ENCODE measurements around the gene HDAC4. TPM values are rescaled to one million over a fixed set of nuclear protein-coding genes. Genes with fewer than 3 reads are reported as not detected.

Gene HDAC4
- polyA plus RNA-seq, 1 experiment = 8.9 TPM

GRCh38 chr2:239051891-239052445, 348.9 kb downstream of the HDAC4 start:
- DNase-seq (ENCODE audit: low read depth, low spot score) = no peak
- no peak for TF ChIP-seq CTCF (IDR thresholded peaks at IDR 0.05; ENCODE audit: low read depth, low read length)
- Histone ChIP-seq H3K27me3 (ENCODE audit: control insufficient read depth, insufficient read depth, low read length) (no peaks in the 10 kb centered on the region), H3K9me3 (ENCODE audit: control insufficient read depth, insufficient read depth, low read length) (peaks cover 23% of the 10 kb centered on the region; the same call in 1 of the 2 replicates), H3K27ac (ENCODE audit: low read depth, low read length) (no peak overlapping the region), H3K4me3 (ENCODE audit: low read depth, low read length) (no peak overlapping the region)
- ChIA-PET CTCF (no interaction called here), POLR2A (no interaction called here)

- Histone ChIP-seq H3K27ac (ENCODE audit: low read depth, low read length) (no peak overlapping the region), H3K4me3 (ENCODE audit: low read depth, low read length) (no peak overlapping the region), H3K9me3 (ENCODE audit: control insufficient read depth, insufficient read depth, low read length) (peaks cover 17% of the 10 kb centered on the region; the same call in 1 of the 2 replicates), H3K27me3 (ENCODE audit: control insufficient read depth, insufficient read depth, low read length) (no peaks in the 10 kb centered on the region)
- ChIA-PET POLR2A (no interaction called here), CTCF (no interaction called here)
- TF ChIP-seq CTCF (IDR thresholded peaks at IDR 0.05; ENCODE audit: low read depth, low read length) = no peak
- DNase-seq (ENCODE audit: low read depth, low spot score) = no peak
These were observed 350.6 kb downstream of the HDAC4 start for GRCh38 chr2:239050252-239050649.

GRCh38 chr2:239049421-239050251, 351.2 kb downstream of the HDAC4 start:
- POLR2A ChIA-PET = no interaction called here

GRCh38 chr2:239048736-239049135, 352.1 kb downstream of the HDAC4 start:
- no peak for DNase-seq (ENCODE audit: low read depth, low spot score)
- ChIA-PET POLR2A (no interaction called here), CTCF (no interaction called here)
- no peak overlapping the region for H3K27ac ChIP-seq (ENCODE audit: low read depth, low read length)
- peaks cover 4% of the 10 kb centered on the region for H3K27me3 ChIP-seq (ENCODE audit: control insufficient read depth, insufficient read depth, low read length)
- H3K9me3 ChIP-seq (ENCODE audit: control insufficient read depth, insufficient read depth, low read length) = peaks cover 17% of the 10 kb centered on the region; the same call in 1 of the 2 replicates
- no peak overlapping the region for H3K4me3 ChIP-seq (ENCODE audit: low read depth, low read length)
- TF ChIP-seq CTCF (IDR thresholded peaks at IDR 0.05; ENCODE audit: low read depth, low read length) = no peak

More at GRCh38 chr2:239049421-239050251, 351.2 kb downstream of the HDAC4 start:
- no peak overlapping the region for H3K27ac ChIP-seq (ENCODE audit: low read depth, low read length)
- H3K9me3 ChIP-seq (ENCODE audit: control insufficient read depth, insufficient read depth, low read length) = peaks cover 17% of the 10 kb centered on the region; the same call in 1 of the 2 replicates
- H3K27me3 ChIP-seq (ENCODE audit: control insufficient read depth, insufficient read depth, low read length) = no peaks in the 10 kb centered on the region
- peak; percentile 4 for DNase-seq (ENCODE audit: low read depth, low spot score)
- no peak overlapping the region for H3K4me3 ChIP-seq (ENCODE audit: low read depth, low read length)
- TF ChIP-seq CTCF (IDR thresholded peaks at IDR 0.05; ENCODE audit: low read depth, low read length) = no peak
- CTCF ChIA-PET = no interaction called here

- Histone ChIP-seq H3K9me3 (ENCODE audit: control insufficient read depth, insufficient read depth, low read length) (peaks cover 17% of the 10 kb centered on the region; the same call in 1 of the 2 replicates), H3K4me3 (ENCODE audit: low read depth, low read length) (no peak overlapping the region), H3K27me3 (ENCODE audit: control insufficient read depth, insufficient read depth, low read length) (peaks cover 4% of the 10 kb centered on the region), H3K27ac (ENCODE audit: low read depth, low read length) (no peak overlapping the region)
- no peak for DNase-seq (ENCODE audit: low read depth, low spot score)
- no peak for TF ChIP-seq CTCF (IDR thresholded peaks at IDR 0.05; ENCODE audit: low read depth, low read length)
- CTCF ChIA-PET = interaction anchor here (0.6 kb wide), 1 partner anchor 942 kb away, joined by 3 read pairs; no protein-coding TSS in a partner anchor
- POLR2A ChIA-PET = no interaction called here
These were observed 353.0 kb downstream of the HDAC4 start for GRCh38 chr2:239047861-239048260.

All from AG04450 (cell line).